GM21737 (cell line): ENCODE results near the gene UBTD1.

ENCODE experiments used
- ATAC-seq: cut with Tn5 transposase; IDR thresholded peaks from one replicate; pipeline ENCODE4 v1.9.1; 2021; ENCODE audit warnings: mild to moderate bottlenecking, moderate library complexity; ENCODE audit not compliant: unreplicated experiment

The UBTD1 gene

GRCh38 chr10:97607095-97607636 lies 108.4 kb downstream of the UBTD1 start:
- no peak for ATAC-seq

- ATAC-seq, result no peak
Measured at GRCh38 chr10:97608991-97609561, 110.4 kb downstream of the UBTD1 start.

GRCh38 chr10:97611473-97611872 lies 112.7 kb downstream of the UBTD1 start:
- no peak for ATAC-seq

GRCh38 chr10:97612386-97612785 lies 113.7 kb downstream of the UBTD1 start:
- ATAC-seq, result no peak

- no peak for ATAC-seq
Measured at GRCh38 chr10:97618285-97618684, 119.6 kb downstream of the UBTD1 start.

GRCh38 chr10:97618733-97619132 lies 120.0 kb downstream of the UBTD1 start:
- no peak for ATAC-seq
